ENCODE measurements around the gene NMRAL1.
A peak's percentile ranks its signal among the peaks of the same experiment; 100 is the strongest.

NMRAL1 gene

GRCh38 chr16:4442371-4442770 is 32.1 kb downstream of the NMRAL1 start:
- Histone ChIP-seq H3K27me3 (ENCODE audit: control insufficient read depth in 1 of 2, insufficient read depth in 2 of 2, low read length in 2 of 2) (no peaks in the 10 kb centered on the region), H3K9me3 (ENCODE audit: control insufficient read depth in 2 of 2, low read length in 2 of 2) (no peaks in the 10 kb centered on the region), H3K4me1 (ENCODE audit: control insufficient read depth, insufficient read depth, low read length) (no peaks in the 10 kb centered on the region), H3K36me3 (ENCODE audit: control insufficient read depth in 2 of 2, insufficient read depth in 2 of 2, low read length in 2 of 2) (peaks cover 61 to 63% of the 10 kb centered on the region in 2 donors), H3K9ac (ENCODE audit: low read length in 2 of 2) (no peak overlapping the region), H3K4me3 (ENCODE audit: low read length in 2 of 2) (no peak overlapping the region), H3K27ac (ENCODE audit: low read length) (no peak overlapping the region)

- H3K4me3 ChIP-seq (ENCODE audit: low read length in 2 of 2) = no peak overlapping the region
- H3K36me3 ChIP-seq (ENCODE audit: control insufficient read depth in 2 of 2, insufficient read depth in 2 of 2, low read length in 2 of 2) = peaks cover 40 to 50% of the 10 kb centered on the region in 2 donors
Measured at GRCh38 chr16:4437366-4437765, 37.1 kb downstream of the NMRAL1 start.

GRCh38 chr16:4435337-4436067 is 38.9 kb downstream of the NMRAL1 start:
- Histone ChIP-seq H3K27ac (ENCODE audit: low read length) (no peak overlapping the region), H3K4me3 (ENCODE audit: low read length in 2 of 2) (no peak overlapping the region), H3K4me1 (ENCODE audit: control insufficient read depth, insufficient read depth, low read length) (no peaks in the 10 kb centered on the region), H3K9me3 (ENCODE audit: control insufficient read depth in 2 of 2, low read length in 2 of 2) (no peaks in the 10 kb centered on the region), H3K36me3 (ENCODE audit: control insufficient read depth in 2 of 2, insufficient read depth in 2 of 2, low read length in 2 of 2) (peaks cover 22 to 41% of the 10 kb centered on the region in 2 donors), H3K9ac (ENCODE audit: low read length in 2 of 2) (no peak overlapping the region), H3K27me3 (ENCODE audit: control insufficient read depth in 1 of 2, insufficient read depth in 2 of 2, low read length in 2 of 2) (no peaks in the 10 kb centered on the region)

More at GRCh38 chr16:4437366-4437765, 37.1 kb downstream of the NMRAL1 start:
- Histone ChIP-seq H3K4me1 (ENCODE audit: control insufficient read depth, insufficient read depth, low read length) (no peaks in the 10 kb centered on the region), H3K9ac (ENCODE audit: low read length in 2 of 2) (no peak overlapping the region), H3K9me3 (ENCODE audit: control insufficient read depth in 2 of 2, low read length in 2 of 2) (no peaks in the 10 kb centered on the region), H3K27me3 (ENCODE audit: control insufficient read depth in 1 of 2, insufficient read depth in 2 of 2, low read length in 2 of 2) (no peaks in the 10 kb centered on the region), H3K27ac (ENCODE audit: low read length) (no peak overlapping the region)

- Histone ChIP-seq H3K27me3 (ENCODE audit: control insufficient read depth in 1 of 2, insufficient read depth in 2 of 2, low read length in 2 of 2) (no peaks in the 10 kb centered on the region), H3K36me3 (ENCODE audit: control insufficient read depth in 2 of 2, insufficient read depth in 2 of 2, low read length in 2 of 2) (peaks cover 14 to 34% of the 10 kb centered on the region in 2 donors), H3K4me3 (ENCODE audit: low read length in 2 of 2) (no peak overlapping the region), H3K4me1 (ENCODE audit: control insufficient read depth, insufficient read depth, low read length) (no peaks in the 10 kb centered on the region), H3K9me3 (ENCODE audit: control insufficient read depth in 2 of 2, low read length in 2 of 2) (no peaks in the 10 kb centered on the region), H3K9ac (ENCODE audit: low read length in 2 of 2) (no peak overlapping the region), H3K27ac (ENCODE audit: low read length) (no peak overlapping the region)
Measured at GRCh38 chr16:4433914-4434787, 40.3 kb downstream of the NMRAL1 start.

- no peak overlapping the region for H3K27ac ChIP-seq (ENCODE audit: low read length)
- no peak overlapping the region for H3K4me3 ChIP-seq (ENCODE audit: low read length in 2 of 2)
- H3K9me3 ChIP-seq (ENCODE audit: control insufficient read depth in 2 of 2, low read length in 2 of 2) = no peaks in the 10 kb centered on the region
- H3K27me3 ChIP-seq (ENCODE audit: control insufficient read depth in 1 of 2, insufficient read depth in 2 of 2, low read length in 2 of 2) = no peaks in the 10 kb centered on the region
- no peak overlapping the region for H3K9ac ChIP-seq (ENCODE audit: low read length in 2 of 2)
- H3K4me1 ChIP-seq (ENCODE audit: control insufficient read depth, insufficient read depth, low read length) = no peaks in the 10 kb centered on the region
- H3K36me3 ChIP-seq (ENCODE audit: control insufficient read depth in 2 of 2, insufficient read depth in 2 of 2, low read length in 2 of 2) = peaks cover 14 to 32% of the 10 kb centered on the region in 2 donors
Measured at GRCh38 chr16:4433228-4433627, 41.2 kb downstream of the NMRAL1 start.

- no peak overlapping the region for H3K9ac ChIP-seq (ENCODE audit: low read length in 2 of 2)
- no peaks in the 10 kb centered on the region for H3K27me3 ChIP-seq (ENCODE audit: control insufficient read depth in 1 of 2, insufficient read depth in 2 of 2, low read length in 2 of 2)
- peaks cover 5 to 19% of the 10 kb centered on the region in 2 donors for H3K36me3 ChIP-seq (ENCODE audit: control insufficient read depth in 2 of 2, insufficient read depth in 2 of 2, low read length in 2 of 2)
- no peak overlapping the region for H3K4me3 ChIP-seq (ENCODE audit: low read length in 2 of 2)
- no peak overlapping the region for H3K27ac ChIP-seq (ENCODE audit: low read length)
- peaks cover 10% of the 10 kb centered on the region for H3K4me1 ChIP-seq (ENCODE audit: control insufficient read depth, insufficient read depth, low read length)
- no peaks in the 10 kb centered on the region for H3K9me3 ChIP-seq (ENCODE audit: control insufficient read depth in 2 of 2, low read length in 2 of 2)
Measured at GRCh38 chr16:4431023-4431422, 43.4 kb downstream of the NMRAL1 start.

- Histone ChIP-seq H3K27me3 (ENCODE audit: control insufficient read depth in 1 of 2, insufficient read depth in 2 of 2, low read length in 2 of 2) (no peaks in the 10 kb centered on the region), H3K9ac (ENCODE audit: low read length in 2 of 2) (no peak overlapping the region), H3K27ac (ENCODE audit: low read length) (no peak overlapping the region), H3K4me1 (ENCODE audit: control insufficient read depth, insufficient read depth, low read length) (peaks cover 16% of the 10 kb centered on the region), H3K36me3 (ENCODE audit: control insufficient read depth in 2 of 2, insufficient read depth in 2 of 2, low read length in 2 of 2) (peaks cover 0 to 6% of the 10 kb centered on the region in 2 donors), H3K4me3 (ENCODE audit: low read length in 2 of 2) (no peak overlapping the region), H3K9me3 (ENCODE audit: control insufficient read depth in 2 of 2, low read length in 2 of 2) (no peaks in the 10 kb centered on the region)
Measured at GRCh38 chr16:4428500-4428899, 45.9 kb downstream of the NMRAL1 start.

GRCh38 chr16:4426722-4427372 is 47.6 kb downstream of the NMRAL1 start:
- Histone ChIP-seq H3K4me3 (ENCODE audit: low read length in 2 of 2) (peak overlapping the region; percentile 88 to 98), H3K36me3 (ENCODE audit: control insufficient read depth in 2 of 2, insufficient read depth in 2 of 2, low read length in 2 of 2) (peaks cover 0 to 6% of the 10 kb centered on the region in 2 donors), H3K9ac (ENCODE audit: low read length in 2 of 2) (peak overlapping the region in 1 of 2 donors; percentile 90), H3K9me3 (ENCODE audit: control insufficient read depth in 2 of 2, low read length in 2 of 2) (no peaks in the 10 kb centered on the region), H3K27me3 (ENCODE audit: control insufficient read depth in 1 of 2, insufficient read depth in 2 of 2, low read length in 2 of 2) (no peaks in the 10 kb centered on the region), H3K4me1 (ENCODE audit: control insufficient read depth, insufficient read depth, low read length) (peaks cover 16% of the 10 kb centered on the region), H3K27ac (ENCODE audit: low read length) (no peak overlapping the region)

GRCh38 chr16:4426021-4426684 is 48.3 kb downstream of the NMRAL1 start:
- H3K9me3 ChIP-seq (ENCODE audit: control insufficient read depth in 2 of 2, low read length in 2 of 2) = no peaks in the 10 kb centered on the region

GRCh38 chr16:4425378-4426020 is 48.9 kb downstream of the NMRAL1 start, which contains the start of gene DNAJA3:
DNAJA3 (plus strand) TSS chr16:4425868; CDS start chr16:4425882, 14 bp downstream.
- Histone ChIP-seq H3K27me3 (ENCODE audit: control insufficient read depth in 1 of 2, insufficient read depth in 2 of 2, low read length in 2 of 2) (no peaks in the 10 kb centered on the region), H3K9ac (ENCODE audit: low read length in 2 of 2) (peak within 1 kb of the TSS; percentile 90 to 100), H3K27ac (ENCODE audit: low read length) (peak within 1 kb of the TSS; percentile 94), H3K4me3 (ENCODE audit: low read length in 2 of 2) (peak within 1 kb of the TSS; percentile 88 to 98), H3K36me3 (ENCODE audit: control insufficient read depth in 2 of 2, insufficient read depth in 2 of 2, low read length in 2 of 2) (no peaks in the 10 kb centered on the region), H3K9me3 (ENCODE audit: control insufficient read depth in 2 of 2, low read length in 2 of 2) (no peaks in the 10 kb centered on the region), H3K4me1 (ENCODE audit: control insufficient read depth, insufficient read depth, low read length) (peaks cover 16% of the 10 kb centered on the region)

More at GRCh38 chr16:4426021-4426684, 48.3 kb downstream of the NMRAL1 start:
- Histone ChIP-seq H3K4me1 (ENCODE audit: control insufficient read depth, insufficient read depth, low read length) (peaks cover 16% of the 10 kb centered on the region), H3K4me3 (ENCODE audit: low read length in 2 of 2) (peak overlapping the region; percentile 88 to 98), H3K9ac (ENCODE audit: low read length in 2 of 2) (peak overlapping the region; percentile 90 to 100), H3K27me3 (ENCODE audit: control insufficient read depth in 1 of 2, insufficient read depth in 2 of 2, low read length in 2 of 2) (no peaks in the 10 kb centered on the region), H3K36me3 (ENCODE audit: control insufficient read depth in 2 of 2, insufficient read depth in 2 of 2, low read length in 2 of 2) (peaks cover 0 to 3% of the 10 kb centered on the region in 2 donors), H3K27ac (ENCODE audit: low read length) (peak overlapping the region; percentile 94)
